ENCODE results near the gene MARK3. TPM values are rescaled to one million over a fixed set of nuclear protein-coding genes. Genes with fewer than 3 reads are reported as not detected.

Gene MARK3
- total RNA-seq, 1 experiment from 2014 or later: 72.5 TPM

DNA sequence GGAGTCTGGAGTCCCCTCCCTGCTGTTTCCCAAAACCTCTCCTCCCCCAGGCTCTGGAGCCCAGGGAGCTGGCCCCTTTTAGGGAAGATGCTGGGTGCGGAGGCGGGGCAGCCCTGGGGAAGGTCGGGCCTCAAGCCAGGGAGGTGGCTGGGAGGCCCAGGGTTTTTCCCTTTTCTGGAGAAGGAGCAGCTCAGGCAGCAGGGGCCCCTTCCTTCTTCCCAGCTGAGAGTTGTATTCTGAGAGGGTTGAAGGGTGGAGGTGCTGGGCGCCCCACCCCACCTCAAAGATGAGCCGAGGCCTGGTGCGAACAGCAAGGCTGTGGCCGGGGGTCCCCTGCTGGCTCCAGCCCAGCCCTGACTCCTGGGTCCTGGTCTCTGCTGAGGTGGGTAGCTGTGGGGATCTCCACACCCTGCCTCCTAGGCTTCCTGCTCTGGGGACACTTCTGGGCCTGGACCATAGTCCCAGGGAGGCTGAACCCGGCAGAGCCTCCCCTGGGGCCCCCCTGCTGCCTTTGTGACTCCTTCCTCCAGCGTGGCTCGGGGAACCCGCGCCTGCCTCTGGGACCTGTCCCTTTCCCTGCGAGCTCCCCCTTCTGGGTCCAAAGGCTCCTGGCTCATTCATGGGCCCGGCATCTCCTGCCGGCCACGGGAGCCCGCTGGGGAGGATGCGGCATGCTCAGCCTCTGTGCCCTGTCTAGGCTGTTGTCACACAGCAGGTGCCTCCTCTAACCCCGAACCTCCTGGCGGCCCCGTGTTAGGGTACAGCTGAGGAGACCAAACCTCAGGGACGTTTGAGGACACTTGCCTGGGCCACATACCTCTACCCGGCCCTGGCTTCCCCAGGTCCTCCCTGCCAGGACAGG is 148.2 kb downstream of the MARK3 start:
- Histone ChIP-seq H3K9ac (ENCODE audit: low read length) (no peak overlapping the region), H3K27ac (ENCODE audit: low read depth, low read length) (no peak overlapping the region), H4K20me1 (ENCODE audit: insufficient read depth) (no peaks in the 10 kb centered on the region), H3K79me2 (ENCODE audit: insufficient read depth, low read length) (peaks cover 30% of the 10 kb centered on the region), H3K4me2 (ENCODE audit: low read length) (no peak overlapping the region), H3K27me3 (ENCODE audit: insufficient read depth, low read length) (no peaks in the 10 kb centered on the region), H3K9me2 (ENCODE audit: insufficient read depth) (no peaks in the 10 kb centered on the region), H3K4me3 (replicated peaks in 1 of 2; ENCODE audit: low read depth in 1 of 2, low read length in 2 of 2) (no peak overlapping the region), H3K4me1 (ENCODE audit: control insufficient read depth in 1 of 2, insufficient read depth in 2 of 2, low read length in 2 of 2) (peaks cover 3 to 21% of the 10 kb centered on the region in 2 experiments; a peak in 3 of 4 replicates), H3K36me3 (ENCODE audit: control insufficient read depth in 1 of 2, insufficient read depth in 2 of 2, low read length in 2 of 2) (peaks cover 0 to 17% of the 10 kb centered on the region in 2 experiments; a peak in 2 of 4 replicates), H2AFZ (ENCODE audit: low read depth, low read length, poor library complexity, severe bottlenecking) (no peak overlapping the region), H3K9me3 (ENCODE audit: control insufficient read depth in 1 of 2, insufficient read depth in 1 of 2, low read depth in 1 of 2, low read length in 2 of 2) (no peaks in the 10 kb centered on the region)
- BruUV-seq (replicated peaks): no TSS peak
- RAD21 ChIA-PET (ENCODE audit: low non-redundant PET in 1 of 2, low total read pairs in 2 of 2, uncharacterized antibody in 2 of 2, unreplicated experiment in 2 of 2): no interaction called here
- intact Hi-C loops (cut with micrococcal nuclease): no loop called here
- POLR2A ChIA-PET: interaction anchor here (2.8 kb wide), 1 partner anchor 12 kb away, joined by 9 read pairs; the partner anchor contains the start of gene CKB
- ATAC-seq (no peak), DNase-seq (ENCODE audit: low read depth, low spot score) (no peak)
- no peak for TF ChIP-seq CEBPB (IDR thresholded peaks at IDR 0.05; ENCODE audit: low read depth)
- TF ChIP-seq, protein P1, sequence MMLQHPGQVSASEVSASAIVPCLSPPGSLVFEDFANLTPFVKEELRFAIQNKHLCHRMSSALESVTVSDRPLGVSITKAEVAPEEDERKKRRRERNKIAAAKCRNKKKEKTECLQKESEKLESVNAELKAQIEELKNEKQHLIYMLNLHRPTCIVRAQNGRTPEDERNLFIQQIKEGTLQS (IDR thresholded peaks at IDR 0.05): no peak
- TF ChIP-seq POLR2AphosphoS5 (IDR thresholded peaks at IDR 0.05; ENCODE audit: low read depth, low read length): no peak
- TF ChIP-seq ZFX (IDR thresholded peaks at IDR 0.05): no peak
- TF ChIP-seq SP1 (IDR thresholded peaks at IDR 0.05; ENCODE audit: low read depth): no peak
- TF ChIP-seq ELF1 (IDR thresholded peaks at IDR 0.05; ENCODE audit: borderline replicate concordance, low read depth): no peak
- no peak for TF ChIP-seq CBX3 (IDR thresholded peaks at IDR 0.05; ENCODE audit: low read depth)
- TF ChIP-seq, protein P2, sequence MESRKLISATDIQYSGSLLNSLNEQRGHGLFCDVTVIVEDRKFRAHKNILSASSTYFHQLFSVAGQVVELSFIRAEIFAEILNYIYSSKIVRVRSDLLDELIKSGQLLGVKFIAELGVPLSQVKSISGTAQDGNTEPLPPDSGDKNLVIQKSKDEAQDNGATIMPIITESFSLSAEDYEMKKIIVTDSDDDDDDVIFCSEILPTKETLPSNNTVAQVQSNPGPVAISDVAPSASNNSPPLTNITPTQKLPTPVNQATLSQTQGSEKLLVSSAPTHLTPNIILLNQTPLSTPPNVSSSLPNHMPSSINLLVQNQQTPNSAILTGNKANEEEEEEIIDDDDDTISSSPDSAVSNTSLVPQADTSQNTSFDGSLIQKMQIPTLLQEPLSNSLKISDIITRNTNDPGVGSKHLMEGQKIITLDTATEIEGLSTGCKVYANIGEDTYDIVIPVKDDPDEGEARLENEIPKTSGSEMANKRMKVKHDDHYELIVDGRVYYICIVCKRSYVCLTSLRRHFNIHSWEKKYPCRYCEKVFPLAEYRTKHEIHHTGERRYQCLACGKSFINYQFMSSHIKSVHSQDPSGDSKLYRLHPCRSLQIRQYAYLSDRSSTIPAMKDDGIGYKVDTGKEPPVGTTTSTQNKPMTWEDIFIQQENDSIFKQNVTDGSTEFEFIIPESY (IDR thresholded peaks at IDR 0.05; ENCODE audit: extremely low read depth, insufficient replicate concordance, low read length): no peak
- TF ChIP-seq FOSL1 (IDR thresholded peaks at IDR 0.05; ENCODE audit: low read depth): no peak
- TF ChIP-seq EZH2phosphoT487 (IDR thresholded peaks at IDR 0.05; ENCODE audit: borderline replicate concordance): no peak
- TF ChIP-seq RAD21 (IDR thresholded peaks at IDR 0.05; ENCODE audit: low read depth): no peak
- TF ChIP-seq, protein P3, sequence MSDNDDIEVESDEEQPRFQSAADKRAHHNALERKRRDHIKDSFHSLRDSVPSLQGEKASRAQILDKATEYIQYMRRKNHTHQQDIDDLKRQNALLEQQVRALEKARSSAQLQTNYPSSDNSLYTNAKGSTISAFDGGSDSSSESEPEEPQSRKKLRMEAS (IDR thresholded peaks at IDR 0.05): no peak
- TF ChIP-seq EZH2 (IDR thresholded peaks at IDR 0.05): no peak
- TF ChIP-seq SRF (IDR thresholded peaks at IDR 0.05; ENCODE audit: low read depth): no peak
- TF ChIP-seq JUND (IDR thresholded peaks at IDR 0.05): no peak
- TF ChIP-seq EGR1 (IDR thresholded peaks at IDR 0.05; ENCODE audit: low read depth): no peak
- CTCF ChIA-PET: no interaction called here
